ENCODE data around the gene MAPK9. TPM values are rescaled to one million over a fixed set of nuclear protein-coding genes. Genes with fewer than 3 reads are reported as not detected.

Gene MAPK9
- total and polyA plus RNA-seq, 11 donors, result 15.2 to 51.3 (median 41.2) TPM

DNA sequence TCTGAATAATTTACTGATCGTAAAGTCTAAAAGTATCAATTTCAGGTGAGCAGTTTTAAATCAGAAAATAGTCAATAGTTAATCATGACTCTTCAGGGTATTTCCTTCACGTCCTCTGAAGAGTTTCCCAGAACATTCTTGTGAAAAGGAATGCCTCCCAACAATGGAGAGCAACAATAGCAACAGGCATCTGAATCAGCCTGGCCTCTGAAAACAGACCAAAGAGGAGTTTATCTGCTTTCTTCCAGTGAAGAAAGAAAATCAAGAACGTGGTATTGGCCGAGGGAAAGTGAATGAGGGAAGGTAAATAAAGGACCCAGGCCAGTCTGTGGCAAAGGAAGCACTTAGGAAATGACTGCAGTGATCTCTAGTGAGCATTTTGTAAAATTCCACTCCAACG lies 56.8 kb downstream of the MAPK9 start:
- Histone ChIP-seq H3K36me3 (peaks cover 0 to 85% (median 64%) of the 10 kb centered on the region in 9 donors), H3K4me1 (no peaks in the 10 kb centered on the region), H3K27ac (no peak overlapping the region), H3K9me3 (peaks cover 0 to 43% (median 0%) of the 10 kb centered on the region in 12 donors), H3K27me3 (no peaks in the 10 kb centered on the region), H3K4me3 (no peak overlapping the region)
- intact Hi-C loops (cut with DNase I), result no loop called here
- WGBS, 4 donors, result 85 to 88% (median 87%) methylated on average over 5 of the region's 5 CpGs
- ATAC-seq (no peak), DNase-seq (no peak)
- no peak for TF ChIP-seq POLR2A (IDR thresholded peaks at IDR 0.05)
- no peak for TF ChIP-seq CTCF (IDR thresholded peaks at IDR 0.05)

DNA sequence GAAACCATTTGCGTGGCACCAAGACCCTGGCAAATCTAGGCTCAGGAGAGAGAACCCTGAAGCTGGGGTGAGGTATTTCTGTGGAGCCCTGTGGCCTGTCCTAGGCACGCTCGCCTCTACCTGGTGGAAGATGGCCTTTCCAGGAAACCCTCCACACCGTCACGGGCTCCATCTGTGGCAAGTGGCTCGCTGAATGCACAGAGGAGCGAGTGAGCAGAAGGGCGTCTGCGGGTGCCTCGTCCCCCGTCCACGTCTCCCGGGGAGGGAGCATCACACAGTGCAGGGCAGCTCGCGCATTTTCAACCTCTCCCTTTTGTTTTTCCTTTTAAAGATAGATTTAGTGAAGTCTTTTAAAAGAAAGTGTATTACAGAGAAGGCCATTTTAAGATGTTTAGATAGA lies 57.6 kb downstream of the MAPK9 start:
- 92 to 97% (median 94%) methylated on average over 15 of the region's 15 CpGs for WGBS, 4 donors
- intact Hi-C loops (cut with DNase I), result no loop called here
- Histone ChIP-seq H3K27me3 (no peaks in the 10 kb centered on the region), H3K4me1 (no peaks in the 10 kb centered on the region), H3K4me3 (no peak overlapping the region), H3K36me3 (peaks cover 0 to 76% (median 56%) of the 10 kb centered on the region in 9 donors), H3K9me3 (peaks cover 0 to 37% (median 0%) of the 10 kb centered on the region in 12 donors), H3K27ac (no peak overlapping the region)
- no peak for DNase-seq
- TF ChIP-seq POLR2A (IDR thresholded peaks at IDR 0.05) (no peak), CTCF (IDR thresholded peaks at IDR 0.05) (no peak)
- no peak for ATAC-seq

DNA sequence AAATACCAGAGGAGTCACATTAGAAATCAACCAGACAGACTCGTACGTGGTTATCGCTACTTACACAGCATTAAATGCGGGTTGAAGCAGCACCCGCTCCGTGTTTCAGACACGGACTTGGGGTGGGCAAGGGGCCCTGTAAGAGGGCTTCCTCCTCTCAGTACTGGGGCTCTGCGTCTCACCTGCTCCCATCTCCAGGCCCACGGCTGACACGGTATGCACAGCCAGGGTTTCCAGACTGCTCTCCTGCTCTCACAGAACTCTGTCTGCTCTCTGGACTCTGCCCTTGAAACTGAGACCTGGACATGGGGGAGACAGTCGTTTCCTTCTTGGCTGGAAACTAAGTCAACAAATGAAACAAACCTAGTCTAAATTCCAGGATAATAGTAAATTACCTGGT lies 58.2 kb downstream of the MAPK9 start:
- intact Hi-C loops (cut with DNase I), result no loop called here
- WGBS, 4 donors, result 89 to 94% (median 90%) methylated on average over 11 of the region's 11 CpGs
- DNase-seq, result no peak
- H3K36me3 ChIP-seq, result peaks cover 0 to 72% (median 50%) of the 10 kb centered on the region in 9 donors
- no peak overlapping the region for H3K27ac ChIP-seq
- H3K4me3 ChIP-seq, result no peak overlapping the region
- no peak for ATAC-seq
- no peaks in the 10 kb centered on the region for H3K27me3 ChIP-seq
- peaks cover 0 to 37% (median 0%) of the 10 kb centered on the region in 12 donors for H3K9me3 ChIP-seq
- H3K4me1 ChIP-seq, result no peaks in the 10 kb centered on the region
- no peak for TF ChIP-seq CTCF (IDR thresholded peaks at IDR 0.05)
- TF ChIP-seq POLR2A (IDR thresholded peaks at IDR 0.05), result no peak

DNA sequence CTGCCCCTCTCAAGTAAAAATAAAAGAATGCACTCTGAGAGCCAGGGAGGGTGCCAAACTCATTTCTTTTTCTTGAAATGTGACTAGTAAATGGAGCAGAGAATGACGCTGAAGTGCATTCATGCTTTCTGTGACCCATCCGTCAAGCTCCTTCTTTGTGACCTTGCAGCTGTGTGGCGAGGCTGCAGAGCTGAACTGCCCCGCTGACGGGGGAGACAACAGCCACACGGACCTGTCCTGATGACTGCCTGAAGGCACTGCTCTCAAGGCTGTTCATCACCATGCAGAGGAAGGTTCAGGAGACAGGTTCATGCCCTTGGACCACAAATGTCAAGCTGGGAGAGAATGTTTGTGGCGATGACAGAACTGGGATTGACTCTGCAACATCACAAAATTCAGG lies 61.9 kb downstream of the MAPK9 start:
- TF ChIP-seq POLR2A (IDR thresholded peaks at IDR 0.05) (no peak), CTCF (IDR thresholded peaks at IDR 0.05) (no peak)
- WGBS, 4 donors, result 86 to 94% (median 90%) methylated on average over 7 of the region's 7 CpGs
- no peak for ATAC-seq
- intact Hi-C loops (cut with DNase I), result no loop called here
- H3K27ac ChIP-seq, result no peak overlapping the region
- no peak overlapping the region for H3K4me3 ChIP-seq
- H3K9me3 ChIP-seq, result peaks cover 0 to 49% (median 16%) of the 10 kb centered on the region in 12 donors
- DNase-seq, result no peak
- no peaks in the 10 kb centered on the region for H3K4me1 ChIP-seq
- no peaks in the 10 kb centered on the region for H3K27me3 ChIP-seq
- peaks cover 0 to 48% (median 20%) of the 10 kb centered on the region in 9 donors for H3K36me3 ChIP-seq

Measured in heart left ventricle (tissue), 16 donors.